NCI-H345 (cell line): Measurements from ENCODE around the gene AFG1L.
A peak's percentile ranks its signal among the peaks of the same experiment; 100 is the strongest.
"Not testable (repeated sequence)": the region's sequence is repeated elsewhere in the genome, so short reads cannot be mapped to it uniquely, and the experiment has no call there.

Experiments used
- DNase-seq: peaks from one replicate; lab custom pipeline; 2025; lab: John Stamatoyannopoulos, UW

The AFG1L gene

DNA sequence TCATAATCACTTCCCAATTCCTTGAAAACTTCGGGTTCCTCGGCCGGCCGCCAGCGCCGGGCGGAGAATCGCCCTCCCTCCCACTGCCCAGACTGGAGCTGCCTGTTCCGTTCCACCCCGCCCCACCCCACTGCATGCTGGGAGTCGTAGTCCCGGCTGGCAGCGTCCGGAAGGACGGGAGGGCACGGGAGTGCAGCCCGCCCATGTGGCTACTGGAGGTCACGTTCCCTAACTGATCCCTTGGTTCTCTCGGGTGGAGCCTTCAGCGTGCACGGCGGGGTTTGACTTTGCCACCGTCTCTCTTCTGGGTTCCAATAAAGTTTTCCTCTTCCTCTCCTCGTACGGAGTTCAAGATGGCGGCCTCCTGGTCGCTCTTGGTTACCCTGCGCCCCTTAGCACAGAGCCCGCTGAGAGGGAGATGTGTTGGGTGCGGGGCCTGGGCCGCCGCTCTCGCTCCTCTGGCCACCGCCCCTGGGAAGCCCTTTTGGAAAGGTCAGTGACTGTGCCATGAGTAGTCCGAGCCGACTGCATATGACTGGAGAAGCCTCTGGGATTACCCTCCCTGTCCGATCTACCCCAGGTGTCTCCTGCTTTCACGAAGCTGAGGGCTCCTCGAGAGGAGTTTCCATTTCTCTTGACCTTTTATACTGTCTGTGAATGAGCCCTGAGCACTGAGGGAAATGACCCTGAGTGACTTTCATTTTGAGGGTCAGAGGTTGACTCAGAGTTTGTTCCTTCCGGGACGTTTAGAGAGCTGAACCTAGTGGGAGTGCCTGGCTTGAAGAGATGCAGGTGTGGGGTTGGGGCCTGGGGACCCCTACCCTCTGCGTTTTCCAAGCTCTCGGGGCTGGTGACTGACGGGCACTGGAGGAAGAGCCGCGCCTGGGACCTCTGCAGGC, at the start of gene AFG1L:
Gene AFG1L, plus strand, starts transcription at position 328 of the 899 bp plus-strand sequence. Its CDS starts 26 bp downstream, at position 354.
- DNase-seq = peak; percentile 85

GRCh38 chr6:108245095-108245494, 49.8 kb upstream of the AFG1L start:
- not testable (repeated sequence) for DNase-seq

DNA sequence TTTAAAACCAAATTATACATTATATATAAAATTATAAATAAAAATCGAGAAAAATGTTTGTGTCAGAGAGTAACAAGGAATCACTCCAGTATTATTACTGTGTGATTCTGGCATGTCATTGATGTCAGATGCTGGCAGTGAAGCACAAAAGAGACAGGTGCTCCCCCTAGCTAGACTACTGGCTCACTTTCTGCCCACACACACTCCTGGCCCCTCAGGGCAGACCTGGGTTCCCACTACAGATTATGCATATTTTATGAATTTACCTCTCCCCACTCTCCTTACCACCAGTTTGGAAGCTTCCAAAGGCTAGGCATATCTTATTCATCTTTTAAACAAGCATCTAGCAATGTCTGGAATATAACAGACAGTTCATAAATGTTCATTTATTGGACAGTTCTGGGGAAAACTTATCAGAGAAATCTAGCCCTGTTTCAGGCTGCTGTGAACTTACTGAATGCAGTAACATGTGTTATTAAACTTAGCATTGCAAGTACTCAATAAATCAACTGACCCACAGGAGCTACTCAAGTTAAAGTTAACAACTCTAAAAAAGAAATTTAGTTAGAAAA, 46.8 kb upstream of the AFG1L start:
- no peak for DNase-seq

GRCh38 chr6:108250240-108250866, 44.5 kb upstream of the AFG1L start:
- no peak for DNase-seq

DNA sequence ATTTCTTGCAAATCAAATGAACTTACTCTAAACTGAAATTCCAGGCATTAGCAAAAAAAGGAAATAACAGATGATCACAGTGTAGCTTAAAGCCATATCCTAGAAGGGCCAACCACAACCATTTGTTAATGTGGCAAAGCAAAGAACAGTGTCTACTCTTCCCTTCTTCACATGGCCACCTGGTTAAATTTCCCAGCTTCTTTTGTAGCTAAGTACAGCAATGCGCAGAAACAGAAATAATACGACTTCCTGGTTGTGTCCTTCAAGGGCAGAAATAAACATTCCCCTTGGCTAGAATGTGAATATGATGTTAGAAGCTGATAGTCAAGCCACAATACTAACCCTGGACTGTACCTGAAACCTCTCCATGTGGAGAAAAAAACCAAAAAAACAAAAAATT, 43.6 kb upstream of the AFG1L start:
- no peak for DNase-seq

- DNase-seq = no peak
These were observed 42.8 kb upstream of the AFG1L start for GRCh38 chr6:108252055-108252454.

DNA sequence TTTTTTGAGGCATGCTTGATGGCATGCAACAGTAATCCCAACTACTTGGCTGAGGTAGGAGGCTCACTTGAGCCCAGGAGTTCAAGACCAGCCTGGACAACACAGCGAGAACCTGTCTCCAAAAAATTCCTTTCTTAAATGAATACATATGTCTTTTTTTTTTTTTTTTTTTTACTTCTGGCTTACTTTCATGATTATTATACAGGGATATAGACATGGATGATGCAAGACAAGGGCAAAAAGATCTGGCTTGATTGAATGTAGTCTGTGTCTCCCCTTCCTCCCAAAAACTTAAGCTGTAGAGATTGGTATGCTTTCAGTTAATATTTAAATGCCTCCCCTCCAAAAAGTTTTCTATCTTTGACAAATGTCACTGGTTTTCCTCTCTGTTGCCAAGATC, 41.6 kb upstream of the AFG1L start:
- DNase-seq = no peak

DNA sequence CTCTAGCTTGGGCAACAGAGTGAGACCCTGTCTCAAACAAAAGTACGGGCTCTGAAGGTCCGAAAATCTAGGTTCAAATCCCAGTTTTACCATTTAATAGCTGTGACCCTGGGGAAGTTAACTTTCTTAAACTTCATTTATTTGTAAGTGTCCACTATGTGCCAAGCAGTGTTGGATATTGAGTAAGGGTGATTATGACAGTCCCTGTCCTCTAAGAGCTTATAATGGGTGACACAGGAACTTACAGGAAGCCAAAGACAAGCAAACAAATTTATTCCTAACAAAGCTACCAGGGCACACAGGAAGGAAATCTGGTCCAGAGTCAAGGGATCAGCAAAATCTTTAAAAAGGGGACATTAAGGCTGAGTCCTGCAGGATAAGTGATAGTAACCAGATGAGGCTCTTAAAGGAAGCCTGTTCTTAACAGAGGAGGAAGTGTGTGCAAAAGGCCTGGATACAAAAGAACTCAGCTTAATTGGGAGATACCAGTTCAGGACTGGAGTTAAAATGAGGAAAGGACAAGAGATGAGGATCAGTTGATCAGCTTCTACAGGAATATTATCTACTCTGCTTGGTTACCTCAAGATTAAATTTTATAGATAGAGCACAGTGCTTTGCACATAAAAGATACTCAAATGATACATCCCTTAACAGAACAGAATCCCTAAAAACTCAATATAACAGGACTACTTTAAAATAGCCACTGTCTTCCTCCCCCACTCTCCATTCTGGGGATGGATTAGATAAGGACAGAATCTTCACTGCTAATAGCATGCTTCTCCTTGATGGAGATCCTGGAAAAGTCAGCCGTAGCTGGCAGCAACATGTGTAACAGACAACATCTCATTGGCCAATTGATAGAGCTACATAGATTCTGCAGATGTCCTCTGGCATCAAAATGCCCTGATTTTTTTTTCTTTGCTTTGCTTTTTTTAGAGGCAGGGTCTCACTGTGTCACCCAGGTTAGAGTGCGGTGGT, 40.1 kb upstream of the AFG1L start:
- no peak for DNase-seq

DNA sequence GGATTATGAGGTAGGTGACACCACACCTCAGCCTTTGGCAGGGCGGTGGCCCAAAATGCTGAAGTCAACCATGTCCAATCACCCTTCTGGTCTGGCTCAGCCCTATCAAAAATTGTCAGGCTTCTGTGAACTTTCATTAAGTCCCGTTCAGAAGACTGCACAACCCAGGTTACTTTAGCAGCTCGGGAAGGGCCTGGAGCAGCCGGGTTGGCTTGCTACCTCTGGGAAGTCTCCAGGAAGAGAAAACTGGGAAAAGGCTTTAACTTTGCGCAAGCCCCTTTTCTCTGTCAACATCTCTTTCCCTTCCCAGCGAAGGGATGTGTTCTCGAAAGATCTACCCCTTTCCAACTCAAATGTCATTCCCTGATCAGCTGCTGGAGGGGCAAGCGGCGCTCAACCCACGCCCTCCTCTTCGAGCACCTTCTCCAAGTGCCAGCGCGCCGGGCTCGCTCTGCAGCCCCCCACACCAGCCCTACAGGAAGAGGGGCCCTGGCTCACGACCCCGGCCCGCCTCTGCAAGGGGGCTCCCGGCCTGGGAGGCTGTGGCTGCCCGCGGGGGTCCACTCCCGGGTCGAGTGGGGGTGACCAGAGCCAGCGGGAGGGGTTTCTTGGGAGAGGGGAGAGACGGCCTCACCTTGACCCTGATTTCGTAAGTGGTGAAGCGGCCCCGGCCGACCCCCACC, 34.6 kb upstream of the AFG1L start:
- DNase-seq = peak; percentile 54

GRCh38 chr6:108260809-108261569, 33.9 kb upstream of the AFG1L start, which contains the start of gene SNX3:
TSS of gene SNX3 (minus strand) at chr6:108261040. CDS start at chr6:108260921, 119 bp downstream.
- DNase-seq = peak; percentile 96

DNA sequence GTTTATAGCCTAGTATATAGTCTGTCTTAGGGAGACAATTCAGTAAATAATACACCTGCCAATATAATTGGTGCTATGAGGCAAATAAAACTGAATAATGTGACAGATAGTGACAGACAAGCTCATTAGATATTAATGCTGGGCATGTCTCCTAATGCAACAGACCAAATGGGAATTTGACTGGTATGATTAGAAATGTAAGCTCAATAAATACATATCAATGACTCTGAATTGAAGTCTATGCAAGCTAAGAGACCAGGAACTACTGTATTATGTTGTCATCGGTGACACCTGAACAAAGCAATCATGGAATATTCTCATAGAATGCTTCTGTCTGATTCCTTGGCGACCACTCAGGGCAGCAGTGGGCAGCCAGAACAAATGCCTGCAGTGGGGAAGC, 31.5 kb upstream of the AFG1L start:
- DNase-seq = no peak

DNA sequence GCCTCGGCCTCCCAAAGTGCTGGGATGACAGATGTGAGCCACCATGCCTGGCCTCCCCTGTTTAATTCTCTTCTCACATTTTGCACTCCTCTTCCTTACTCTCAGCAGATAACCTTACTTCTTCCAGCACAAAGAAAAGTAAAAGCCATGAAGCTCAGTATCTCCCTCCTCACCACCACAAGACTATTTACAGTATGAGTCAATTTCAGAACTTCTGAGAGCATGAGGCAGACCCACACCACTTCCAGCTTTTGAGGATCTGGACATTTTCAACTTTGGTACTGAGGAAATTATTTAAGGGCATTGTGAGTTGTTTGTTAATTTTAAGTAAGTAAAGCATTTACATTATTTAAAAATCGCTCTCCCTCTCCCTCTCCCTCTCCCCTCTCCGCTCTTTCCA, 26.0 kb upstream of the AFG1L start:
- DNase-seq = no peak

DNA sequence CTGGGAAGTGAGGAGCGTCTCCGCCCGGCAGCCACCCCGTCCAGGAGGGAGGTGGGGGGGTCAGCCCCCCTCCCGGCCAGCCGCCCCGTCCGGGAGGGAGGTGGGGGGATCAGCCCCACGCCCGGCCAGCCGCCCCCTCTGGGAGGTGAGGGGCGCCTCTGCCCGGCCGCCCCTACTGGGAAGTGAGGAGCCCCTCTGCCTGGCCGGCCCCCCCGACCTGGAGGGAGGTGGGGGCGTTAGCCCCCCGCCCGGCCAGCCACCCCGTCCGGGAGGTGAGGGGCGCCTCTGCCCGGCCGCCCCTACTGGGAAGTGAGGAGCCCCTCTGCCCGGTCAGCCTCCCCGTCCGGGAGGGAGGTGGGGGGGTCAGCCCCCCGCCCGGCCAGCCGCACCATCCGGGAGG, 24.9 kb upstream of the AFG1L start:
- DNase-seq = not testable (repeated sequence)

DNA sequence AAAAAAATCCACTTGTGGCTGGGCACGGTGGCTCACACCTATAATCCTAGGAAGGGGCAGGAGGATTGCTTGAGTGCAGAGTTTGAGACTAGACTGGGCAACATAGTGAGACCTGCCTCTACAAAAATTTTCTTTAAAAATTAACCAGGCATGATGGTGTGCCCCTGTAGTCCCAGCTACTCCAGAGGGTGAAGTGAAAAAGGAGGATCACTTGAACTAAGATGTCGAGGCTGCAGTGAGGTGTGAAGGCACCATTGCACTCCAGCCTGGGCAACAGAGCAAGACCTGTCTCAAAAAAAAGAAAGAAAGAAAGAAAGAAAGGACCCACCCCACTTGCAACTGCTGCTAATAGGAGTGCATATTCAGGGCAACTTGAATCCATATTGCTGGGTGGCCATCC, 20.3 kb upstream of the AFG1L start:
- DNase-seq = no peak

- DNase-seq = no peak
These were observed 18.9 kb upstream of the AFG1L start for GRCh38 chr6:108275976-108276375.

GRCh38 chr6:108277295-108277694, 17.6 kb upstream of the AFG1L start:
- DNase-seq = no peak

DNA sequence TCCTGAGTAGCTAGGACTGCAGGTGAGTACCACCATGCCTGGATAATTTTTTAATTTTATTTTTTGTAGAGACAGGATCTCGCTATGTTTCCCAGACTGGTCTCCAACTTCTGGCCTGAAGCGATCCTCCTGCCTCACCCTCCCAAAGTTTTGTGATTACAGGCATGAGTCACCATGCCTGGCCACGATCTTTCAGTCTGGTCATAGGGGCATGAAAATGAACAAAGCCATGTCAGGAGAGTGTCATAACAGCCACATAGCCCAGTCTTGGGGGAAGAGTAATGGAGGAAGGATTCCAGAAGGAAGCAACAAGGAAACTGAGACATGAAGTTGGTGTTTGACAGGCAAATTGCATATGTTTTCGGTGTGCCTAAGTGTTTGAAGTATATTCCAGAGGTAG, 17.0 kb upstream of the AFG1L start:
- DNase-seq = no peak

DNA sequence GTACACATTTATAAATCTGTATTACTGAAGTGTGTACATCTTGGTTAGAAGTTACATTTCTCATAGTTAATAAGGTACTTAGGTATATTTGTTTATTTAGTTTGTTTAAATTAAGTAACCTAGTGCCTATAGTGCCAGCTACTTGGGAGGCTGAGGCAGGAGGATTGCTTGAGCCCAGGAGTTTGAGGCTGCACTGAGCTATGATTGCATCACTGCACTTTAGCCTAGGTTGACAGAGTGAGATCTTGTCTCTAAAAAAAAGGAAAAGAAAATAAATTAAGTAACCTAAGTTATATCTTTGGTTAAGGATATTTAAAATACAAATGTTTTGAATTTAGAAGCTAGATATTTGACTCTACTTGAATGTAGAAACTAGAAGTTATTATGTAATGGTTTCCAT, 9.5 kb upstream of the AFG1L start:
- DNase-seq = no peak

DNA sequence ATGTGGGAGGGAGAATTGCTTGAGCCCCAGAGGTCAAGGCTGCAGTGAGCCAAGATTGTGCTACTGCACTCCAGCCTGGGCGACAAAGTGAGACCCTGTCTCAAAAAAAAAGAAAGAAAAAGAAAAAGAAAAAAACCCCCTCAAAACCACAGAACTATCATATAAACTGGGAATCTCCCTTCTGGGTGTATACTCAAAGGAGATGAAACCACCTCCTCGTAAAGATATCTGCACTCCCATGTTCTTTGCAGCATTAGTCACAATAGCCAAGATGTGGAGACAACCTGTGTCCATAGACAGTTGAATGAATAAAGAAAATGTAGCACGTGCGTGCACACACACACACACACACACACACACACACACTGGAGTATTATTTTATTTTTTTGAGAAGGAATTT, 8.5 kb upstream of the AFG1L start:
- DNase-seq = no peak

GRCh38 chr6:108287373-108287772, 7.5 kb upstream of the AFG1L start:
- no peak for DNase-seq
